HepG2 (cell line): ENCODE data around the gene ACSL5. TPM values are rescaled to one million over a fixed set of nuclear protein-coding genes. Genes with fewer than 3 reads are reported as not detected.

Experiments
- AHDC1 ChIP-seq: sonication (generic); formaldehyde crosslinking; IDR thresholded peaks from 2 replicates; pipeline ENCODE4 v1.5.1; 2020; ENCODE audit warnings: mild to moderate bottlenecking, missing genetic modification reagents, borderline replicate concordance
- BORCS8-MEF2B ChIP-seq: sonication (generic); formaldehyde crosslinking; IDR thresholded peaks from 2 replicates; pipeline ENCODE4 v1.8.0; 2022; ENCODE audit warnings: mild to moderate bottlenecking, missing genetic modification reagents
- CBX5 ChIP-seq: sonication (generic); formaldehyde crosslinking; IDR thresholded peaks from 2 replicates; pipeline ENCODE4 v1.4.0; 2020; ENCODE audit warnings: missing genetic modification reagents, borderline replicate concordance
- KMT2A ChIP-seq: sonication (generic); formaldehyde crosslinking; IDR thresholded peaks from 2 replicates; pipeline ENCODE4 v1.4.0; 2020; ENCODE audit warnings: missing genetic modification reagents
- LCORL ChIP-seq, 2 experiments: fragments of 450-650 bp in 1 of 2; sonication (generic) in 1 of 2; formaldehyde crosslinking in 1 of 2; IDR thresholded peaks; 2 replicates each; pipeline versions ENCODE4 v1.5.0 to v1.6.1; 2017 to 2020; ENCODE audit warnings: antibody characterized with exemption in 1 of 2, missing genetic modification reagents in 1 of 2
- REPIN1 ChIP-seq: sonication (generic); formaldehyde crosslinking; IDR thresholded peaks from 2 replicates; pipeline ENCODE4 v1.8.0; 2022; ENCODE audit warnings: missing genetic modification reagents, low read depth, mild to moderate bottlenecking, borderline replicate concordance
- RNF2 ChIP-seq: fragments of 450-650 bp; conservative IDR thresholded peaks from 2 replicates; pipeline ENCODE4 v1.6.1; 2016; ENCODE audit warnings: low read depth
- RXRA ChIP-seq: sonication (generic); formaldehyde crosslinking; IDR thresholded peaks from 2 replicates; pipeline ENCODE4 v1.5.1; 2020; ENCODE audit warnings: missing genetic modification reagents
- SMARCC2 ChIP-seq: fragments of 450-650 bp; IDR thresholded peaks from 2 replicates; pipeline ENCODE4 v1.6.1; 2017; ENCODE audit warnings: antibody characterized with exemption, mild to moderate bottlenecking
- SOX6 ChIP-seq, 2 experiments: fragments of 450-650 bp in 1 of 2; sonication (generic) in 1 of 2; formaldehyde crosslinking in 1 of 2; IDR thresholded peaks; 2 replicates each; pipeline versions ENCODE4 v1.4.0 to v1.6.1; 2017 to 2020; ENCODE audit warnings: antibody characterized with exemption in 1 of 2, mild to moderate bottlenecking in 1 of 2, missing genetic modification reagents in 1 of 2
- ZFP82 ChIP-seq: sonication (generic); formaldehyde crosslinking; IDR thresholded peaks from 2 replicates; pipeline ENCODE4 v1.5.1; 2020; ENCODE audit warnings: mild to moderate bottlenecking, missing genetic modification reagents, borderline replicate concordance
- ZNF687 ChIP-seq: sonication (generic); formaldehyde crosslinking; IDR thresholded peaks from 2 replicates; pipeline ENCODE4 v1.5.1; 2020; ENCODE audit warnings: mild to moderate bottlenecking, missing genetic modification reagents, moderate library complexity
- polyA plus RNA-seq, 8 experiments: library from polyadenylated mRNA; depleted of rRNA in 3 of 8; stranded (reverse) in 7 of 8; unstranded in 1 of 8; fragments of >200 nt; fragmentation: Illumina TruSeq in 4 of 8; extraction: Trizol in 4 of 8; gene quantifications; 2 replicates each; pipeline versions ENCODE4 v1.2.1 to v1.2.3, GENCODE V29; 2011 to 2016; ENCODE audit warnings: low read depth in 4 of 8, missing spikeins in 1 of 8, mixed read lengths in 1 of 8; ENCODE audit not compliant: insufficient read depth in 1 of 8
- total RNA-seq, 5 experiments: library from RNA; depleted of rRNA; stranded (reverse); fragments of >200 nt; fragmentation: Illumina TruSeq; extraction: Trizol; gene quantifications; 2 replicates each; pipeline ENCODE4 v1.2.3, GENCODE V29; 2016; ENCODE audit warnings: low read depth in 1 of 5
- TF ChIP-seq, protein P1 (sequence below): sonication (generic); formaldehyde crosslinking; IDR thresholded peaks from 2 replicates; pipeline ENCODE4 v1.9.0; 2022; ENCODE audit warnings: missing genetic modification reagents, mild to moderate bottlenecking, borderline replicate concordance
- TF ChIP-seq, protein P2 (sequence below): sonication (generic); formaldehyde crosslinking; IDR thresholded peaks from 2 replicates; pipeline ENCODE4 v1.5.0; 2020; ENCODE audit warnings: mild to moderate bottlenecking, missing genetic modification reagents, moderate library complexity

ACSL5 gene
- total and polyA plus RNA-seq, 2 of the 13 experiments (the other 11 are each of a cell fraction or from before 2014, with no cell fraction given) = 56.4 to 82.5 TPM

- TF ChIP-seq ZNF687 (CRISPR knock-in tag) = peak; percentile 90
- TF ChIP-seq AHDC1 (CRISPR knock-in tag) = 0 out of 2 replicates have a peak, but pooled peaks have one; percentile 49
- TF ChIP-seq SMARCC2 = no peak
- TF ChIP-seq KMT2A = peak; percentile 75; the same call in 1 of the 2 replicates
- peak; percentile 28; the same call in 1 of the 2 replicates for TF ChIP-seq ZFP82 (CRISPR knock-in tag)
- TF ChIP-seq CBX5 = peak; percentile 30
- TF ChIP-seq, protein P1, sequence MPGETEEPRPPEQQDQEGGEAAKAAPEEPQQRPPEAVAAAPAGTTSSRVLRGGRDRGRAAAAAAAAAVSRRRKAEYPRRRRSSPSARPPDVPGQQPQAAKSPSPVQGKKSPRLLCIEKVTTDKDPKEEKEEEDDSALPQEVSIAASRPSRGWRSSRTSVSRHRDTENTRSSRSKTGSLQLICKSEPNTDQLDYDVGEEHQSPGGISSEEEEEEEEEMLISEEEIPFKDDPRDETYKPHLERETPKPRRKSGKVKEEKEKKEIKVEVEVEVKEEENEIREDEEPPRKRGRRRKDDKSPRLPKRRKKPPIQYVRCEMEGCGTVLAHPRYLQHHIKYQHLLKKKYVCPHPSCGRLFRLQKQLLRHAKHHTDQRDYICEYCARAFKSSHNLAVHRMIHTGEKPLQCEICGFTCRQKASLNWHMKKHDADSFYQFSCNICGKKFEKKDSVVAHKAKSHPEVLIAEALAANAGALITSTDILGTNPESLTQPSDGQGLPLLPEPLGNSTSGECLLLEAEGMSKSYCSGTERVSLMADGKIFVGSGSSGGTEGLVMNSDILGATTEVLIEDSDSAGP (CRISPR knock-in tag) = peak; percentile 27; the same call in 1 of the 2 replicates
- TF ChIP-seq, protein P2, sequence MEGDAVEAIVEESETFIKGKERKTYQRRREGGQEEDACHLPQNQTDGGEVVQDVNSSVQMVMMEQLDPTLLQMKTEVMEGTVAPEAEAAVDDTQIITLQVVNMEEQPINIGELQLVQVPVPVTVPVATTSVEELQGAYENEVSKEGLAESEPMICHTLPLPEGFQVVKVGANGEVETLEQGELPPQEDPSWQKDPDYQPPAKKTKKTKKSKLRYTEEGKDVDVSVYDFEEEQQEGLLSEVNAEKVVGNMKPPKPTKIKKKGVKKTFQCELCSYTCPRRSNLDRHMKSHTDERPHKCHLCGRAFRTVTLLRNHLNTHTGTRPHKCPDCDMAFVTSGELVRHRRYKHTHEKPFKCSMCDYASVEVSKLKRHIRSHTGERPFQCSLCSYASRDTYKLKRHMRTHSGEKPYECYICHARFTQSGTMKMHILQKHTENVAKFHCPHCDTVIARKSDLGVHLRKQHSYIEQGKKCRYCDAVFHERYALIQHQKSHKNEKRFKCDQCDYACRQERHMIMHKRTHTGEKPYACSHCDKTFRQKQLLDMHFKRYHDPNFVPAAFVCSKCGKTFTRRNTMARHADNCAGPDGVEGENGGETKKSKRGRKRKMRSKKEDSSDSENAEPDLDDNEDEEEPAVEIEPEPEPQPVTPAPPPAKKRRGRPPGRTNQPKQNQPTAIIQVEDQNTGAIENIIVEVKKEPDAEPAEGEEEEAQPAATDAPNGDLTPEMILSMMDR (CRISPR knock-in tag) = 0 out of 2 replicates have a peak, but pooled peaks have one; percentile 14
- 0 out of 2 replicates have a peak, but pooled peaks have one; percentile 11 for TF ChIP-seq RXRA (CRISPR knock-in tag)
- no peak for TF ChIP-seq RNF2
- 0 out of 2 replicates have a peak, but pooled peaks have one; percentile 11 for TF ChIP-seq BORCS8-MEF2B (CRISPR knock-in tag)
- TF ChIP-seq LCORL (IDR thresholded peaks at IDR 0.05) = no peak
- 0 out of 2 replicates have a peak, but pooled peaks have one; percentile 39 for TF ChIP-seq LCORL (CRISPR knock-in tag; IDR thresholded peaks at IDR 0.05)
- no peak for TF ChIP-seq SOX6 (IDR thresholded peaks at IDR 0.05)
- TF ChIP-seq SOX6 (CRISPR knock-in tag; IDR thresholded peaks at IDR 0.05) = 0 out of 2 replicates have a peak, but pooled peaks have one; percentile 7
- 0 out of 2 replicates have a peak, but pooled peaks have one; percentile 20 for TF ChIP-seq REPIN1 (CRISPR knock-in tag)
Observed at GRCh38 chr10:112375721-112376395, 1.9 kb downstream of the ACSL5 start (continued).
